Measurements from ENCODE around the gene EMX2.

- TF ChIP-seq CTCF (IDR thresholded peaks at IDR 0.05; ENCODE audit: insufficient read depth, low read length, poor library complexity, severe bottlenecking) (no peak), EZH2phosphoT487 (conservative IDR thresholded peaks at IDR 0.05; ENCODE audit: low read length) (no peak)
These were observed 6.3 kb upstream of the EMX2 start for GRCh38 chr10:117536072-117536865.
